ENCODE data around the gene GRAMD1B. TPM values are rescaled to one million over a fixed set of nuclear protein-coding genes. Genes with fewer than 3 reads are reported as not detected.
A peak's percentile ranks its signal among the peaks of the same experiment; 100 is the strongest.

GRAMD1B gene
- total RNA-seq, 1 experiment from 2014 or later: 82.1 TPM

DNA sequence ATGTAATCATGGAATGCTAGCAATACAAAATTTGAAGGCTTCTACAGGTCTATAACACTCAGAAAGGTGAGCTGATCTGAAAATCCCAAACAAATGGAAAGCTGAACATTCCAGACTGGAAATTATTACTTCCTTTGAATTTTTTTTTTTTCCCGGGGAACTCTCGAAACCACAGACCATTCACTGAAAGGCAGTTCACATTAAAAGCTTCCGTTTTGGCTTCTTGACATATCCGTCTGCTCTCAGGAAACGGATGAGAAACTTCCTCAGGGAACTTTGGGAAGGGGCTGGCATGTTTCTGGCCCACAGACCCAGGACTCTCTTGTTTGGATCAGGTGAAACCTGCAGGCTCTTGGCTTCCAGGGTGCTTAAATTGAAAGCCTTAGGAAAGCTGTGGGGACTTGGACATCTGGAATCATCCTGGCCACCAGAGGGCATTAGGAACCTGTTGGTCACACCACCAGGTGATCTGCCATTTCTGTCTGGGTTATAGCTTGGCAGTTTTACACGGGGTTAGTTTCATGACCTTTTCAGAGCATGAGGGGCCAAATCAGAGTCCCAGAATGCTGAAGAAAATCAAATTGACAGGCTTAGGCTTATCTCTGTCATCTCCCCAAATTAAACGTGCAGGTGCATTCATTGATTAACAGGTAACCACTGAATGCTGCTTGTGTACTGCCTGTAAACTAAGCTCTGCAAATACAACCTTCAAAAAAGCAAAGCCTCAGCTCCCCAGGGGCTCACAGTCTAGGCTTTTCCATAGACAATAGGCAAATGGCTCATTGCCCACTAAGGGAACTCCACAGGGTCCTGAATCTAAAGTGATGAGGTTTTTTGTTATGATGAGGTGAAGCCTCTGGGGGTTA, 22.7 kb upstream of the GRAMD1B start:
- H3F3A ChIP-seq (ENCODE audit: low read length, unreplicated experiment): no peaks in the 10 kb centered on the region
- H3K4me2 ChIP-seq (ENCODE audit: low read length): peak overlapping the region; percentile 64
- DNase-seq (peak; percentile 95), ATAC-seq (peak; percentile 96)
- no peaks in the 10 kb centered on the region for H3K79me2 ChIP-seq (ENCODE audit: low read length)
- H3K4me1 ChIP-seq (ENCODE audit: insufficient read depth, low read length): peaks cover 19% of the 10 kb centered on the region
- ChIA-PET CTCF (interaction anchor here (0.6 to 2.8 kb wide), 16 partner anchors 11 to 303 kb away, joined by 3 to 67 read pairs (median 5); partner anchors contain the start of gene GRAMD1B), POLR2A (ENCODE audit: unreplicated experiment) (interaction anchor here (0.6 to 0.7 kb wide), 2 partner anchors 15 to 135 kb away, joined by 4 to 7 read pairs; no protein-coding TSS in a partner anchor)
- H3K4me3 ChIP-seq (ENCODE audit: low read length): peak overlapping the region; percentile 22; the same call in 1 of the 2 replicates
- no TSS peak for BruUV-seq (replicated peaks)
- H3K27ac ChIP-seq (ENCODE audit: low read length): peak overlapping the region; percentile 42
- H2AFZ ChIP-seq (ENCODE audit: low read length): peak overlapping the region; percentile 58
- H4K20me1 ChIP-seq (ENCODE audit: low read length): no peaks in the 10 kb centered on the region
- no peaks in the 10 kb centered on the region for H3K27me3 ChIP-seq (ENCODE audit: low read length)
- H3K36me3 ChIP-seq (ENCODE audit: low read depth, low read length): no peaks in the 10 kb centered on the region
- TF ChIP-seq, protein P1, sequence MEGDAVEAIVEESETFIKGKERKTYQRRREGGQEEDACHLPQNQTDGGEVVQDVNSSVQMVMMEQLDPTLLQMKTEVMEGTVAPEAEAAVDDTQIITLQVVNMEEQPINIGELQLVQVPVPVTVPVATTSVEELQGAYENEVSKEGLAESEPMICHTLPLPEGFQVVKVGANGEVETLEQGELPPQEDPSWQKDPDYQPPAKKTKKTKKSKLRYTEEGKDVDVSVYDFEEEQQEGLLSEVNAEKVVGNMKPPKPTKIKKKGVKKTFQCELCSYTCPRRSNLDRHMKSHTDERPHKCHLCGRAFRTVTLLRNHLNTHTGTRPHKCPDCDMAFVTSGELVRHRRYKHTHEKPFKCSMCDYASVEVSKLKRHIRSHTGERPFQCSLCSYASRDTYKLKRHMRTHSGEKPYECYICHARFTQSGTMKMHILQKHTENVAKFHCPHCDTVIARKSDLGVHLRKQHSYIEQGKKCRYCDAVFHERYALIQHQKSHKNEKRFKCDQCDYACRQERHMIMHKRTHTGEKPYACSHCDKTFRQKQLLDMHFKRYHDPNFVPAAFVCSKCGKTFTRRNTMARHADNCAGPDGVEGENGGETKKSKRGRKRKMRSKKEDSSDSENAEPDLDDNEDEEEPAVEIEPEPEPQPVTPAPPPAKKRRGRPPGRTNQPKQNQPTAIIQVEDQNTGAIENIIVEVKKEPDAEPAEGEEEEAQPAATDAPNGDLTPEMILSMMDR (conservative IDR thresholded peaks at IDR 0.05; ENCODE audit: low read depth, low read length): peak; percentile 98
- TF ChIP-seq EZH2phosphoT487 (IDR thresholded peaks at IDR 0.05; ENCODE audit: borderline replicate concordance, low read length): no peak
- no peaks in the 10 kb centered on the region for H3K9me3 ChIP-seq (ENCODE audit: low read length)
- intact Hi-C loops (cut with micrococcal nuclease): loop anchor here (1.0 to 10.0 kb wide), 5 partner anchors 24 to 147 kb away; no protein-coding TSS in a partner anchor
- peak overlapping the region; percentile 58 for H3K9ac ChIP-seq (ENCODE audit: low read length)
- no peaks in the 10 kb centered on the region for H3K9me2 ChIP-seq (replicated peaks; ENCODE audit: low read length)

GRCh38 chr11:123407996-123408597, 22.0 kb upstream of the GRAMD1B start:
- ATAC-seq: no peak
- POLR2A ChIA-PET (ENCODE audit: unreplicated experiment): interaction anchor here (0.7 kb wide), 1 partner anchor 136 kb away, joined by 4 read pairs; no protein-coding TSS in a partner anchor
- Histone ChIP-seq H3K9me2 (replicated peaks; ENCODE audit: low read length) (no peaks in the 10 kb centered on the region), H3K27me3 (ENCODE audit: low read length) (no peaks in the 10 kb centered on the region), H3K9me3 (ENCODE audit: low read length) (no peaks in the 10 kb centered on the region), H3K9ac (ENCODE audit: low read length) (peak overlapping the region; percentile 58), H3K4me2 (ENCODE audit: low read length) (peak overlapping the region; percentile 64; the same call in 1 of the 2 replicates), H3K79me2 (ENCODE audit: low read length) (no peaks in the 10 kb centered on the region), H3F3A (ENCODE audit: low read length, unreplicated experiment) (no peaks in the 10 kb centered on the region), H3K27ac (ENCODE audit: low read length) (peak overlapping the region; percentile 42), H3K36me3 (ENCODE audit: low read depth, low read length) (no peaks in the 10 kb centered on the region), H3K4me3 (ENCODE audit: low read length) (no peak overlapping the region), H3K4me1 (ENCODE audit: insufficient read depth, low read length) (peaks cover 19% of the 10 kb centered on the region), H2AFZ (ENCODE audit: low read length) (peak overlapping the region; percentile 58), H4K20me1 (ENCODE audit: low read length) (no peaks in the 10 kb centered on the region)
- no peak for DNase-seq
- BruUV-seq (replicated peaks): no TSS peak
- intact Hi-C loops (cut with micrococcal nuclease): loop anchor here (1.0 to 10.0 kb wide), 5 partner anchors 23 to 147 kb away; no protein-coding TSS in a partner anchor
- CTCF ChIA-PET: interaction anchor here (0.6 to 2.8 kb wide), 14 partner anchors 20 to 302 kb away, joined by 3 to 67 read pairs (median 5); partner anchors contain the start of gene GRAMD1B
- TF ChIP-seq, protein P1 (conservative IDR thresholded peaks at IDR 0.05; ENCODE audit: low read depth, low read length): no peak
- TF ChIP-seq EZH2 (IDR thresholded peaks at IDR 0.05; ENCODE audit: low read length, unreplicated experiment) (no peak), EZH2phosphoT487 (IDR thresholded peaks at IDR 0.05; ENCODE audit: borderline replicate concordance, low read length) (no peak)
